ENCODE results near the gene L1CAM.

- TF ChIP-seq POLR2AphosphoS5 (IDR thresholded peaks at IDR 0.05; ENCODE audit: low read depth, low read length) (no peak), TCF7L2 (IDR thresholded peaks at IDR 0.05; ENCODE audit: low read depth, low read length) (no peak), CTCF (IDR thresholded peaks at IDR 0.05) (no peak), SIN3A (IDR thresholded peaks at IDR 0.05; ENCODE audit: borderline replicate concordance, insufficient read depth, low read depth, low read length) (no peak)
These were observed 40.1 kb downstream of the L1CAM start for GRCh38 chrX:153845842-153846241.

Measured in Panc1 (cell line).